B cell (primary cell): ENCODE data around the gene PEX12. TPM values are rescaled to one million over a fixed set of nuclear protein-coding genes. Genes with fewer than 3 reads are reported as not detected.
A peak's percentile ranks its signal among the peaks of the same experiment; 100 is the strongest.

ENCODE experiments used
- ATAC-seq: fragments of 200-7000 bp; cut with Tn5 transposase; one replicate; pipeline ENCODE4 v1.10.0; 2021; ENCODE audit warnings: low read depth, mild to moderate bottlenecking, moderate number of reproducible peaks, moderate library complexity
- CTCF ChIA-PET: fragments of 350-600 bp; sonication (Branson Sonifier 250); formaldehyde crosslinking; loops from one replicate; lab custom pipeline; 2021; ENCODE audit warnings: antibody characterized with exemption, inconsistent platforms; lab: Charles Lee
- POLR2A ChIA-PET: fragments of 350-600 bp; sonication (Branson Sonifier 250); formaldehyde crosslinking; loops from one replicate; lab custom pipeline; 2021; ENCODE audit warnings: antibody characterized with exemption; lab: Charles Lee
- DNase-seq: peaks from one replicate; pipeline ENCODE4 v3.0.0; 2013
- H2AFZ ChIP-seq: 2 replicates; pipeline ENCODE4 v1.6.1; 2012; ENCODE audit warnings: mild to moderate bottlenecking, low read depth, low read length; ENCODE audit not compliant: insufficient read depth, poor library complexity, severe bottlenecking
- H3K27ac ChIP-seq, 2 donors: 1 replicate in 1 of 2; 2 replicates in 1 of 2; pipeline ENCODE4 v1.5.1; 2012 to 2013; ENCODE audit warnings: low read length in 2 of 2, mild to moderate bottlenecking in 2 of 2, moderate library complexity in 1 of 2
- H3K27me3 ChIP-seq, 4 experiments: fragments of 200-600 bp in 1 of 4; sonication (generic) in 1 of 4; replicated peaks in 1 of 4; 1 replicate in 2 of 4; 2 replicates in 2 of 4; pipeline versions ENCODE4 v1.6.1 to v1.7.0; 2013 to 2016; ENCODE audit warnings: low read length in 3 of 4, mild to moderate bottlenecking in 2 of 4, mixed read lengths in 1 of 4, moderate library complexity in 1 of 4; ENCODE audit not compliant: insufficient read depth in 4 of 4, control insufficient read depth in 3 of 4; ENCODE audit errors: control extremely low read depth in 1 of 4
- H3K36me3 ChIP-seq, 2 experiments: replicated peaks in 1 of 2; 1 replicate in 1 of 2; 2 replicates in 1 of 2; pipeline versions ENCODE4 v1.6.1 to v1.7.1; 2013; ENCODE audit warnings: low read length in 1 of 2; ENCODE audit not compliant: insufficient read depth in 2 of 2, control insufficient read depth in 1 of 2; ENCODE audit errors: control extremely low read depth in 1 of 2, extremely low read depth in 1 of 2
- H3K4me1 ChIP-seq, 2 donors: fragments of 200-600 bp in 1 of 2; sonication (generic) in 1 of 2; 1 replicate in 1 of 2; 2 replicates in 1 of 2; pipeline versions ENCODE4 v1.5.1 to v1.6.1; 2013 to 2017; ENCODE audit warnings: low read length in 2 of 2; ENCODE audit not compliant: control insufficient read depth in 2 of 2, insufficient read depth in 2 of 2
- H3K4me2 ChIP-seq: replicated peaks from 2 replicates; pipeline ENCODE3; 2012; ENCODE audit warnings: mild to moderate bottlenecking, low read depth, low read length; ENCODE audit not compliant: poor library complexity, severe bottlenecking
- H3K4me3 ChIP-seq, 5 experiments: fragments of 200-600 bp in 1 of 5; sonication (generic) in 1 of 5; 1 replicate in 3 of 5; 2 replicates in 2 of 5; pipeline versions ENCODE4 v1.5.1 to v1.7.0; 2011 to 2016; ENCODE audit warnings: low read length in 4 of 5, mild to moderate bottlenecking in 4 of 5, low read depth in 2 of 5, control low read depth in 1 of 5, moderate library complexity in 1 of 5; ENCODE audit not compliant: insufficient read depth in 1 of 5; ENCODE audit errors: control extremely low read depth in 1 of 5, extremely low read depth in 1 of 5
- H3K79me2 ChIP-seq: fragments of 200-600 bp; sonication (generic); one replicate; pipeline ENCODE4 v1.6.0; 2016; ENCODE audit warnings: low read length; ENCODE audit not compliant: control insufficient read depth, insufficient read depth
- H3K9ac ChIP-seq: fragments of 200-600 bp; sonication (generic); 2 replicates; pipeline ENCODE4 v1.6.1; 2017; ENCODE audit warnings: mild to moderate bottlenecking, low read length, moderate library complexity
- H3K9me3 ChIP-seq, 3 donors: one replicate each; pipeline versions ENCODE4 v1.6.1 to v1.7.1; 2013; ENCODE audit warnings: low read length in 2 of 3; ENCODE audit not compliant: control insufficient read depth in 2 of 3, insufficient read depth in 1 of 3; ENCODE audit errors: control extremely low read depth in 1 of 3
- H4K20me1 ChIP-seq: 2 replicates; pipeline ENCODE4 v1.6.0; 2012; ENCODE audit warnings: mild to moderate bottlenecking, low read length; ENCODE audit not compliant: insufficient read depth, control insufficient read depth, poor library complexity, severe bottlenecking
- H3K27ac Mint-ChIP-seq: one replicate; pipeline ENCODE4 v1.8.0; 2021; ENCODE audit warnings: mixed read lengths
- H3K27me3 Mint-ChIP-seq: one replicate; pipeline ENCODE4 v1.8.0; 2021; ENCODE audit warnings: mixed read lengths
- H3K4me1 Mint-ChIP-seq: one replicate; pipeline ENCODE4 v1.8.0; 2021; ENCODE audit warnings: mixed read lengths
- H3K4me3 Mint-ChIP-seq: one replicate; pipeline ENCODE4 v1.8.0; 2021; ENCODE audit warnings: mixed read lengths
- H3K9me3 Mint-ChIP-seq: one replicate; pipeline ENCODE4 v1.8.0; 2022; ENCODE audit warnings: mixed read lengths; ENCODE audit not compliant: insufficient read depth
- EZH2 ChIP-seq: IDR thresholded peaks from 2 replicates; pipeline ENCODE4 v1.6.1; 2012; ENCODE audit warnings: borderline replicate concordance, low read depth, mild to moderate bottlenecking, moderate library complexity, low read length; ENCODE audit not compliant: insufficient read depth, poor library complexity, severe bottlenecking
- WGBS: methylation state at CpG from one replicate; pipeline ENCODE4 v1.1.5; 2013; ENCODE audit warnings: missing lambda C conversion rate; ENCODE audit not compliant: insufficient coverage; 5-methylcytosine and 5-hydroxymethylcytosine counted together
- intact Hi-C: fragments of 100-400 bp; cut with micrococcal nuclease; formaldehyde crosslinking; loops from one replicate; pipeline ENCODE4 v1.10.0; 2022
- polyA plus RNA-seq: library from polyadenylated mRNA; depleted of rRNA; stranded (reverse); fragments of >200 nt; gene quantifications from 2 replicates; pipeline ENCODE4 v1.2.3, GENCODE V29; 2012
- total RNA-seq, 2 donors: library from RNA; stranded (reverse); fragments of 120-200 nt in 1 of 2; gene quantifications; 1 replicate in 1 of 2; 2 replicates in 1 of 2; pipeline versions ENCODE4 v1.2.3 to v1.2.4, GENCODE V29; 2013 to 2022
- TF ChIP-seq, protein P1 (sequence below): fragments of 200-600 bp; IDR thresholded peaks from one replicate; pipeline ENCODE4 v1.8.0; 2022; ENCODE audit warnings: antibody characterized with exemption, mild to moderate bottlenecking

PEX12 gene
- total and polyA plus RNA-seq, 2 donors (not counting 1 experiment from before 2014, with no cell fraction given): 2.6 to 5.1 TPM

DNA sequence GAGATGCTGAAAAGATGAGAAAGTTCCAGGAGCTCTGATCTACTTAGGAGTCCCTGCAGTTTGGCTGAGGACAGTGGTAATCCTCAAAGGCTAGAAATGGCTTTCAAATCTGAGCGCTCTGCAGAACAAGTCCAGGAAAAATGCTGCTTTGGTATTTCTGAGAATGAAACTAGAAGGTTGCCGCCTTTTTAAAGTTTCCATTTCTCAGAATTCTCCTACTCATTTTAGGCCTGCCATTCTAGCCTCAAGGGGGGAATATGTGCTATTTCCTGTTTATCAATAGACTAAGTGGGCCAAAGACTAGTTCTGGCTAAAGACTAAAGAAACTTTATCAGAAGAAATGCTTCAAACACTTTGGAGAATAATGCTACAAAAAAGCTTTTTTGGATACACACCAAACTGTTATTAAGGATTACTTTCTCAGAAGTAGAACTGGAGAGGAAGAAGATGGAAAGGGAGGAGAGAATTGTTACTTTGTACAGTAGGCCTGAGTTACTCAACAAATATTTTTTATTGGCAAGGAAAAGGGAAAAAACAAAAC, 40.7 kb downstream of the PEX12 start, which contains the start of gene SLFN12L:
Gene SLFN12L, minus strand, starts transcription at position 78 of the 541 bp plus-strand sequence. CDS start 15,314 bp downstream, outside the sequence.
- POLR2A ChIA-PET: interaction anchor here (0.5 kb wide), 1 partner anchor 1882 kb away, joined by 3 read pairs; no protein-coding TSS in a partner anchor
- peak within 1 kb of the TSS in 1 of 2 donors; percentile 9 for H3K27ac ChIP-seq
- peak within 1 kb of the TSS; percentile 67 for H2AFZ ChIP-seq
- Mint-ChIP-seq H3K4me1 (peaks cover 33% of the 10 kb centered on the region), H3K4me3 (no peak within 1 kb of the TSS), H3K27me3 (no peaks in the 10 kb centered on the region), H3K27ac (peak within 1 kb of the TSS; percentile 18), H3K9me3 (no peaks in the 10 kb centered on the region)
- H3K79me2 ChIP-seq: peaks cover 7% of the 10 kb centered on the region
- CTCF ChIA-PET: interaction anchor here (0.7 to 12.8 kb wide), 12 partner anchors 10 to 396 kb away, joined by 3 to 360 read pairs (median 4); partner anchors contain the start of genes NLE1 and SLFN5
- WGBS: no CpG with 5 or more reads among the region's 2 CpGs
- no peaks in the 10 kb centered on the region for H3K9me3 ChIP-seq
- TF ChIP-seq, protein P1, sequence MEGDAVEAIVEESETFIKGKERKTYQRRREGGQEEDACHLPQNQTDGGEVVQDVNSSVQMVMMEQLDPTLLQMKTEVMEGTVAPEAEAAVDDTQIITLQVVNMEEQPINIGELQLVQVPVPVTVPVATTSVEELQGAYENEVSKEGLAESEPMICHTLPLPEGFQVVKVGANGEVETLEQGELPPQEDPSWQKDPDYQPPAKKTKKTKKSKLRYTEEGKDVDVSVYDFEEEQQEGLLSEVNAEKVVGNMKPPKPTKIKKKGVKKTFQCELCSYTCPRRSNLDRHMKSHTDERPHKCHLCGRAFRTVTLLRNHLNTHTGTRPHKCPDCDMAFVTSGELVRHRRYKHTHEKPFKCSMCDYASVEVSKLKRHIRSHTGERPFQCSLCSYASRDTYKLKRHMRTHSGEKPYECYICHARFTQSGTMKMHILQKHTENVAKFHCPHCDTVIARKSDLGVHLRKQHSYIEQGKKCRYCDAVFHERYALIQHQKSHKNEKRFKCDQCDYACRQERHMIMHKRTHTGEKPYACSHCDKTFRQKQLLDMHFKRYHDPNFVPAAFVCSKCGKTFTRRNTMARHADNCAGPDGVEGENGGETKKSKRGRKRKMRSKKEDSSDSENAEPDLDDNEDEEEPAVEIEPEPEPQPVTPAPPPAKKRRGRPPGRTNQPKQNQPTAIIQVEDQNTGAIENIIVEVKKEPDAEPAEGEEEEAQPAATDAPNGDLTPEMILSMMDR: no peak
- TF ChIP-seq EZH2: no peak
- no peaks in the 10 kb centered on the region for H4K20me1 ChIP-seq
- H3K36me3 ChIP-seq: no peaks in the 10 kb centered on the region
- H3K27me3 ChIP-seq: no peaks in the 10 kb centered on the region
- peaks cover 16 to 25% of the 10 kb centered on the region in 2 donors for H3K4me1 ChIP-seq
- peak within 1 kb of the TSS; percentile 16 for H3K4me2 ChIP-seq
- DNase-seq (no peak), ATAC-seq (no peak)
- H3K9ac ChIP-seq: peak within 1 kb of the TSS; percentile 4
- intact Hi-C loops: loop anchor here (2.0 to 10.0 kb wide), 3 partner anchors 51 to 1113 kb away; partner anchors contain the start of gene SLFN11
- peak within 1 kb of the TSS in 1 of 5 experiments; percentile 6 for H3K4me3 ChIP-seq

DNA sequence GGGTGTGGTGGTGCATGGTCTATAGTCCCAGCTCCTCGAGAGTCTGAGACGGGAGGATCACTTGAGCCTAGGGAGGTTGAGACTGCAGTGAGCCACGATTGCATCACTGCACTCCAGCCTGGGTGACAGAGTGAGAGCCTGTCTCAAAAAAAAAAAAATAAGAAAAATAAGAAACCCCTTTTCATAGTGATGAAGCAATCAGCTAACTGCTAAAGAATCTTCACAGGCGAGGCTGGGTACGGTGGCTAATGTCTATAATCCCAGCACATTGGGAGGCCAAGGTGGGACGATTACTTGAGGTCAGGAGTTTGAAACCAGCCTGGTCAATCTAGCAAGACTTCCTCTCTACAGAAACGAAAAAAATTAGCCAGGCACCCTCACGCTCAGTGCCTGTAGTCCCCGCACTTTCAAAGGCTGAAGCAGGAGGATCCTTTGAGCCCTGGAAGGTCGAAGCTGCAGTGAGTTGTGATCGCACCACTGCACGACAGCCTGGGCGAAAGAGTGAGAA, 41.7 kb downstream of the PEX12 start:
- TF ChIP-seq EZH2: no peak
- TF ChIP-seq, protein P1: no peak
- Histone ChIP-seq H3K4me2 (peak overlapping the region; percentile 16), H3K27me3 (no peaks in the 10 kb centered on the region), H3K4me3 (peak overlapping the region in 1 of 5 experiments; percentile 6), H4K20me1 (no peaks in the 10 kb centered on the region), H3K36me3 (no peaks in the 10 kb centered on the region), H3K4me1 (peaks cover 13 to 19% of the 10 kb centered on the region in 2 donors), H3K9ac (no peak overlapping the region), H3K27ac (no peak overlapping the region), H3K79me2 (peaks cover 7% of the 10 kb centered on the region), H2AFZ (peak overlapping the region; percentile 67), H3K9me3 (no peaks in the 10 kb centered on the region)
- WGBS: 75% methylated on average over 11 of the region's 13 CpGs
- no peak for DNase-seq
- no peak for ATAC-seq
- intact Hi-C loops: loop anchor here (10.0 kb wide), 1 partner anchor 1112 kb away; no protein-coding TSS in a partner anchor
- POLR2A ChIA-PET: no interaction called here
- Mint-ChIP-seq H3K27me3 (no peaks in the 10 kb centered on the region), H3K9me3 (no peaks in the 10 kb centered on the region), H3K4me3 (no peak overlapping the region), H3K27ac (no peak overlapping the region), H3K4me1 (peaks cover 30% of the 10 kb centered on the region)
- CTCF ChIA-PET: interaction anchor here (0.7 to 12.8 kb wide), 6 partner anchors 14 to 366 kb away, joined by 3 to 360 read pairs (median 4); no protein-coding TSS in a partner anchor
